Measurements from ENCODE around the gene AMZ1.

AMZ1 gene

GRCh38 chr7:2710286-2710655 lies 22.3 kb downstream of the AMZ1 start:
- H3K4me3 ChIP-seq (ENCODE audit: low read depth in 1 of 2, low read length in 2 of 2), result no peak overlapping the region
- H3K36me3 ChIP-seq (ENCODE audit: insufficient read depth, low read length), result no peaks in the 10 kb centered on the region
- no peaks in the 10 kb centered on the region for H3K9me3 ChIP-seq (ENCODE audit: insufficient read depth, low read length, severe bottlenecking)
- peaks cover 5% of the 10 kb centered on the region; the same call in 1 of the 2 replicates for H4K20me1 ChIP-seq (ENCODE audit: insufficient read depth, low read length)
- TF ChIP-seq CTCF (IDR thresholded peaks at IDR 0.05; ENCODE audit: borderline replicate concordance, extremely low read depth, low read length, poor library complexity, severe bottlenecking) (no peak), EZH2 (IDR thresholded peaks at IDR 0.05; ENCODE audit: borderline replicate concordance, low read depth, low read length, severe bottlenecking) (no peak)
- no peak overlapping the region for H2AFZ ChIP-seq (ENCODE audit: low read depth, low read length)
- peak overlapping the region; percentile 85 for H3K27ac ChIP-seq (ENCODE audit: low read length)
- H3K9ac ChIP-seq (ENCODE audit: low read depth, low read length), result peak overlapping the region; percentile 21
- H3K4me1 ChIP-seq (ENCODE audit: insufficient read depth, low read length), result peaks cover 49% of the 10 kb centered on the region
- DNase-seq (peak; percentile 37), ATAC-seq (ENCODE audit: insufficient read depth, low read depth) (no peak)
- H3K4me2 ChIP-seq (ENCODE audit: insufficient read depth, low read length), result peak overlapping the region; percentile 40; the same call in 1 of the 2 replicates
- no peaks in the 10 kb centered on the region for H3K79me2 ChIP-seq (ENCODE audit: insufficient read depth, low read length)
- no peaks in the 10 kb centered on the region for H3K27me3 ChIP-seq (ENCODE audit: insufficient read depth, low read length, poor library complexity)

- TF ChIP-seq EZH2 (IDR thresholded peaks at IDR 0.05; ENCODE audit: borderline replicate concordance, low read depth, low read length, severe bottlenecking) (no peak), CTCF (IDR thresholded peaks at IDR 0.05; ENCODE audit: borderline replicate concordance, extremely low read depth, low read length, poor library complexity, severe bottlenecking) (no peak)
- no peak overlapping the region for H2AFZ ChIP-seq (ENCODE audit: low read depth, low read length)
- H3K9me3 ChIP-seq (ENCODE audit: insufficient read depth, low read length, severe bottlenecking), result no peaks in the 10 kb centered on the region
- no peaks in the 10 kb centered on the region for H3K36me3 ChIP-seq (ENCODE audit: insufficient read depth, low read length)
- H3K4me1 ChIP-seq (ENCODE audit: insufficient read depth, low read length), result peaks cover 56% of the 10 kb centered on the region
- peaks cover 5% of the 10 kb centered on the region; the same call in 1 of the 2 replicates for H4K20me1 ChIP-seq (ENCODE audit: insufficient read depth, low read length)
- no peaks in the 10 kb centered on the region for H3K27me3 ChIP-seq (ENCODE audit: insufficient read depth, low read length, poor library complexity)
- H3K4me3 ChIP-seq (ENCODE audit: low read depth in 1 of 2, low read length in 2 of 2), result no peak overlapping the region
- DNase-seq, result peak; percentile 84
- H3K4me2 ChIP-seq (ENCODE audit: insufficient read depth, low read length), result 0 out of 2 replicates have a peak overlapping the region, but pooled peaks have one; percentile 8
- H3K27ac ChIP-seq (ENCODE audit: low read length), result peak overlapping the region; percentile 85
- peak; percentile 88 for ATAC-seq (ENCODE audit: insufficient read depth, low read depth)
- no peaks in the 10 kb centered on the region for H3K79me2 ChIP-seq (ENCODE audit: insufficient read depth, low read length)
- H3K9ac ChIP-seq (ENCODE audit: low read depth, low read length), result peak overlapping the region; percentile 21
Observed at GRCh38 chr7:2710901-2711551, 23.0 kb downstream of the AMZ1 start.

- Histone ChIP-seq H2AFZ (ENCODE audit: low read depth, low read length) (no peak overlapping the region), H3K4me1 (ENCODE audit: insufficient read depth, low read length) (peaks cover 66% of the 10 kb centered on the region), H3K4me2 (ENCODE audit: insufficient read depth, low read length) (no peak overlapping the region), H3K4me3 (ENCODE audit: low read depth in 1 of 2, low read length in 2 of 2) (no peak overlapping the region), H3K79me2 (ENCODE audit: insufficient read depth, low read length) (no peaks in the 10 kb centered on the region), H3K27ac (ENCODE audit: low read length) (peak overlapping the region; percentile 85), H3K9ac (ENCODE audit: low read depth, low read length) (no peak overlapping the region; the same call in 1 of the 2 replicates), H3K36me3 (ENCODE audit: insufficient read depth, low read length) (no peaks in the 10 kb centered on the region), H3K9me3 (ENCODE audit: insufficient read depth, low read length, severe bottlenecking) (no peaks in the 10 kb centered on the region), H4K20me1 (ENCODE audit: insufficient read depth, low read length) (peaks cover 5% of the 10 kb centered on the region), H3K27me3 (ENCODE audit: insufficient read depth, low read length, poor library complexity) (no peaks in the 10 kb centered on the region)
- no peak for ATAC-seq (ENCODE audit: insufficient read depth, low read depth)
- no peak for TF ChIP-seq CTCF (IDR thresholded peaks at IDR 0.05; ENCODE audit: borderline replicate concordance, extremely low read depth, low read length, poor library complexity, severe bottlenecking)
- no peak for TF ChIP-seq EZH2 (IDR thresholded peaks at IDR 0.05; ENCODE audit: borderline replicate concordance, low read depth, low read length, severe bottlenecking)
- no peak for DNase-seq
Observed at GRCh38 chr7:2711895-2712675, 24.1 kb downstream of the AMZ1 start.
